GM12878 (cell line): ENCODE results near the gene HSD3B2. TPM values are rescaled to one million over a fixed set of nuclear protein-coding genes. Genes with fewer than 3 reads are reported as not detected.

Experiments used
- ATAC-seq: fragments of 200-7000 bp; cut with Tn5 transposase; 3 replicates; pipeline ENCODE4 v1.9.1; 2020; ENCODE audit warnings: mild to moderate bottlenecking, moderate library complexity
- BruUV-seq: library from RNA; stranded (reverse); fragments of 400-500 nt; replicated peaks from 2 replicates; lab custom pipeline; 2021; lab: Mats Ljungman, UMichigan
- CTCF ChIA-PET: fragments of 300-600 bp; sonication (Branson Sonifier 250); formaldehyde crosslinking; extraction: SDS; loops from one replicate; lab custom pipeline; 2021; ENCODE audit warnings: inconsistent platforms; lab: Yijun Ruan, JAX
- POLR2A ChIA-PET: fragments of 350-600 bp; formaldehyde crosslinking; extraction: SDS; loops from one replicate; lab custom pipeline; 2021; ENCODE audit warnings: inconsistent platforms; lab: Charles Lee
- RAD21 ChIA-PET: fragments of 300-600 bp; sonication (Branson Sonifier 250); formaldehyde crosslinking; loops from one replicate; lab custom pipeline; 2023; ENCODE audit warnings: antibody characterized with exemption; ENCODE audit not compliant: unreplicated experiment; lab: Charles Lee
- SMC1A ChIA-PET: fragments of 300-600 bp; sonication (Branson Sonifier 250); formaldehyde crosslinking; loops from one replicate; lab custom pipeline; 2023; ENCODE audit not compliant: unreplicated experiment, uncharacterized antibody; lab: Charles Lee
- DNase-seq: peaks from one replicate; pipeline ENCODE4 v3.0.0-alpha.2; 2011; ENCODE audit warnings: low read depth, low spot score
- FAIRE-seq: peaks from 3 replicates; lab custom pipeline; 2011; peaks lifted over from hg19 to GRCh38; lab: Jason Lieb, UNC
- H2AFZ ChIP-seq: 2 replicates; pipeline ENCODE4 v1.6.0; 2011; ENCODE audit warnings: low read depth, low read length, control low read depth; ENCODE audit not compliant: control insufficient read depth
- H3K27ac ChIP-seq: 2 replicates; pipeline ENCODE4 v1.5.1; 2011; ENCODE audit warnings: control low read depth; ENCODE audit not compliant: control insufficient read depth, insufficient read depth
- H3K27me3 ChIP-seq, 2 experiments: replicated peaks in 1 of 2; 2 replicates each; pipeline versions ENCODE4 v1.6.0 to v1.6.1; 2011; ENCODE audit warnings: low read length in 1 of 2; ENCODE audit not compliant: control insufficient read depth in 2 of 2, insufficient read depth in 2 of 2
- H3K36me3 ChIP-seq, 2 experiments: 2 replicates each; pipeline ENCODE4 v1.5.1; 2011; ENCODE audit warnings: low read length in 1 of 2; ENCODE audit not compliant: control insufficient read depth in 2 of 2, insufficient read depth in 2 of 2
- H3K4me1 ChIP-seq: 2 replicates; pipeline ENCODE4 v1.6.1; 2011; ENCODE audit warnings: mild to moderate bottlenecking, low read length, moderate library complexity, mixed read lengths; ENCODE audit not compliant: control insufficient read depth, insufficient read depth
- H3K4me2 ChIP-seq: 2 replicates; pipeline ENCODE4 v1.6.0; 2011; ENCODE audit warnings: control low read depth; ENCODE audit not compliant: control insufficient read depth, insufficient read depth
- H3K4me3 ChIP-seq: fragments of 200-600 bp; sonication (generic); 2 replicates; pipeline ENCODE4 v1.5.1; 2016
- H3K79me2 ChIP-seq: 2 replicates; pipeline ENCODE4 v1.6.0; 2011; ENCODE audit warnings: low read length; ENCODE audit not compliant: control insufficient read depth, insufficient read depth
- H3K9ac ChIP-seq: 2 replicates; pipeline ENCODE4 v1.8.0; 2011; ENCODE audit warnings: low read length, control low read depth, mixed read lengths; ENCODE audit not compliant: control insufficient read depth, insufficient read depth
- H3K9me3 ChIP-seq: replicated peaks from 3 replicates; pipeline ENCODE4 v1.5.1; 2011; ENCODE audit warnings: mild to moderate bottlenecking, low read length; ENCODE audit not compliant: control insufficient read depth, insufficient read depth
- H4K20me1 ChIP-seq: 2 replicates; pipeline ENCODE4 v1.6.0; 2011; ENCODE audit not compliant: control insufficient read depth, insufficient read depth
- EZH2 ChIP-seq: IDR thresholded peaks from 2 replicates; pipeline ENCODE4 v1.6.1; 2012; ENCODE audit warnings: low read depth, mild to moderate bottlenecking, control low read depth, inconsistent platforms, low read length, borderline replicate concordance; ENCODE audit not compliant: control insufficient read depth
- GABPA ChIP-seq: IDR thresholded peaks from 2 replicates; pipeline ENCODE4 v1.6.1; 2014; ENCODE audit warnings: antibody characterized with exemption, low read depth, mild to moderate bottlenecking, inconsistent platforms
- GATAD2B ChIP-seq: fragments of 450-650 bp; conservative IDR thresholded peaks from 2 replicates; pipeline ENCODE4 v1.6.1; 2017; ENCODE audit warnings: low read depth, mild to moderate bottlenecking, moderate library complexity
- KLF5 ChIP-seq: fragments of 450-650 bp; IDR thresholded peaks from 2 replicates; pipeline ENCODE4 v1.6.1; 2014; ENCODE audit warnings: mild to moderate bottlenecking; ENCODE audit not compliant: partially characterized antibody
- MEF2A ChIP-seq: IDR thresholded peaks from 2 replicates; pipeline ENCODE4 v1.6.1; 2011; ENCODE audit warnings: low read depth, mild to moderate bottlenecking, low read length, moderate library complexity; ENCODE audit not compliant: insufficient read depth
- MEF2B ChIP-seq: fragments of 450-650 bp; IDR thresholded peaks from 2 replicates; pipeline ENCODE4 v1.6.1; 2018; ENCODE audit warnings: mild to moderate bottlenecking, moderate library complexity; ENCODE audit not compliant: partially characterized antibody, poor library complexity, severe bottlenecking
- PML ChIP-seq: IDR thresholded peaks from 2 replicates; pipeline ENCODE4 v1.6.1; 2012; ENCODE audit warnings: low read length, inconsistent platforms
- RELA ChIP-seq: fragments of 450-650 bp; IDR thresholded peaks from 2 replicates; pipeline ENCODE4 v1.8.0; 2014; ENCODE audit warnings: borderline replicate concordance; ENCODE audit not compliant: partially characterized antibody
- RUNX3 ChIP-seq: IDR thresholded peaks from 2 replicates; pipeline ENCODE4 v1.6.1; 2012; ENCODE audit warnings: low read length, inconsistent platforms
- SIN3A ChIP-seq: IDR thresholded peaks from 2 replicates; pipeline ENCODE4 v1.6.1; 2012; ENCODE audit warnings: low read depth, low read length, improper control_type of control experiment
- SMAD5 ChIP-seq: IDR thresholded peaks from 2 replicates; pipeline ENCODE4 v1.6.1; 2016; ENCODE audit warnings: antibody characterized with exemption, low read depth
- SPI1 ChIP-seq: IDR thresholded peaks from 2 replicates; pipeline ENCODE4 v1.6.1; 2011; ENCODE audit warnings: low read depth, mild to moderate bottlenecking, low read length, moderate library complexity, borderline replicate concordance; ENCODE audit not compliant: insufficient read depth
- SREBF1 ChIP-seq: IDR thresholded peaks from 2 replicates; pipeline ENCODE4 v1.6.1; 2012; ENCODE audit warnings: mild to moderate bottlenecking, low read length
- TBL1XR1 ChIP-seq: IDR thresholded peaks from 2 replicates; pipeline ENCODE4 v1.6.1; 2012; ENCODE audit warnings: low read depth, low read length, improper control_type of control experiment
- ZNF622 ChIP-seq: fragments of 450-650 bp; IDR thresholded peaks from 2 replicates; pipeline ENCODE4 v1.6.1; 2017; ENCODE audit warnings: mild to moderate bottlenecking, inconsistent platforms
- WGBS: methylation state at CpG from one replicate; pipeline ENCODE4 v1.1.6; 2016; ENCODE audit warnings: low lambda C conversion rate; ENCODE audit not compliant: insufficient replicate concordance, insufficient coverage; ENCODE audit errors: missing lambda C conversion rate; 5-methylcytosine and 5-hydroxymethylcytosine counted together
- in situ Hi-C: fragments of 300-500 bp; cut with MboI; formaldehyde crosslinking; loops from 9 replicates; pipeline ENCODE4 v1.14.3; 2018; ENCODE audit warnings: mixed read lengths
- intact Hi-C: fragments of 100-400 bp; cut with micrococcal nuclease; formaldehyde crosslinking; loops from one replicate; pipeline ENCODE4 v1.14.2; 2022; ENCODE audit not compliant: unreplicated experiment
- polyA plus RNA-seq, 11 experiments: library from polyadenylated mRNA; depleted of rRNA in 4 of 11; unstranded in 6 of 11; stranded (reverse) in 5 of 11; fragments of >200 nt; fragmentation: Nextera tagmentation in 4 of 11; fragmentation: Illumina TruSeq in 1 of 11; extraction: Ambion mirVana in 4 of 11; extraction: Trizol in 1 of 11; gene quantifications; 1 replicate in 1 of 11; 2 replicates in 10 of 11; pipeline versions ENCODE4 v1.2.1 to v1.2.3, GENCODE V29; 2011 to 2016; ENCODE audit warnings: inconsistent platforms in 2 of 11, missing spikeins in 2 of 11, low read depth in 1 of 11
- total RNA-seq, 4 experiments: library from RNA; depleted of rRNA in 3 of 4; stranded (reverse); fragments of >200 nt in 3 of 4; fragmentation: Illumina TruSeq in 1 of 4; extraction: Trizol in 1 of 4; gene quantifications; 2 replicates each; pipeline versions ENCODE4 v1.2.1 to v1.2.3, GENCODE V29; 2013 to 2021

Gene HSD3B2
- total and polyA plus RNA-seq, 10 of the 15 experiments (the other 5 are each of a cell fraction or from before 2014, with no cell fraction given) = 0.56 TPM; not detected in 9

DNA sequence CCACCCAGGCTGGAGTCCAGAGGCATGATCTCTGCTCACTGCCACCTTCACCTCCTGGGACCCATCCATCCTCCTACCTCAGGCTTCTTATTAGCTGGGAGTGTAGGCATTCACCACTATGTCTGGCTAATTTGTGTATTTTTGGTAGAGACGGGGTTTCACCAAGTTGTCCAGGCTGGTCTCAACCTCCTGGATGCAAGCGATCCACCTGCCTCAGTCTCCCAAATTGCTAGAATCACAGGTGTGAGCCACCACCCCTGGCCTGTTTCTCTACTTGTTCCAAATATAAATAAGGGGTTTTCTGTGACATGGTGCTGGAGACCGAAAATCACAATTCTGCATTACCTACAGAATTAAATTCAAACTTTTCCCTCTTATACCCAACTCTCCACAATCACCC, 55.4 kb downstream of the HSD3B2 start:
- RAD21 ChIA-PET = no interaction called here

DNA sequence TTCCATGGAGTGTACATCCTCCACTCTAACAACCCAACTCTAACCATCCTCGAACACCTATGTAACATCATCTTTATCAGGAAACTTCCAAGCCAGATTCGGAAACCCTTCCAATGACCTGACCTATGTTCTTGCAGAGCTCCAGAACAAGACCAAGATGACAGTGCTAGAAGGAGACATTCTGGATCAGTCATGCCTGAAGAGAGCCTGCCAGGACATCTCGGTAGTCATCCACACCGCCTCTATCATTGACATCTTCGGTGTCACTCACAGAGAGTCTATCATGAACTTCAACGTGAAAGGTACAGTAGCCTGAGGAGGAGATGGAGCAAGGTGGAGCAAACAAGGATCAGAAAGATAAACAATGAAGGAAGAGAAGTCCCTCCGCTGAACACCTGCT, 56.0 kb downstream of the HSD3B2 start:
- Histone ChIP-seq H3K4me3 (no peak overlapping the region), H3K27ac (no peak overlapping the region), H3K4me1 (no peaks in the 10 kb centered on the region), H3K36me3 (no peaks in the 10 kb centered on the region), H3K9me3 (no peaks in the 10 kb centered on the region), H3K4me2 (no peak overlapping the region), H3K9ac (no peak overlapping the region), H3K79me2 (no peaks in the 10 kb centered on the region), H3K27me3 (no peaks in the 10 kb centered on the region), H4K20me1 (no peaks in the 10 kb centered on the region; the same call in 1 of the 2 replicates), H2AFZ (no peak overlapping the region)
- intact Hi-C loops = loop anchor here (5.0 to 10.0 kb wide), 2 partner anchors 96 to 184 kb away; no protein-coding TSS in a partner anchor
- BruUV-seq = no TSS peak
- TF ChIP-seq SMAD5 (no peak), TBL1XR1 (no peak), EZH2 (no peak), SPI1 (no peak)
- 32% methylated on average over 7 of the region's 7 CpGs for WGBS
- no peak for ATAC-seq
- ChIA-PET SMC1A (no interaction called here), CTCF (no interaction called here), POLR2A (no interaction called here), RAD21 (no interaction called here)
- in situ Hi-C loops = no loop called here
- no peak for DNase-seq
- FAIRE-seq = no peak

More for the DNA sequence above, 55.4 kb downstream of the HSD3B2 start:
- WGBS = 19% methylated on average over 3 of the region's 3 CpGs
- H3K79me2 ChIP-seq = no peaks in the 10 kb centered on the region
- ChIA-PET SMC1A (no interaction called here), POLR2A (no interaction called here), CTCF (no interaction called here)
- H3K9me3 ChIP-seq = no peaks in the 10 kb centered on the region
- no peak overlapping the region for H3K4me2 ChIP-seq
- in situ Hi-C loops = no loop called here
- ATAC-seq = no peak
- no peak for DNase-seq
- no peaks in the 10 kb centered on the region for H3K27me3 ChIP-seq
- TF ChIP-seq GABPA (no peak), RUNX3 (no peak), PML (no peak), RELA (no peak), MEF2A (no peak), GATAD2B (no peak), SREBF1 (no peak), MEF2B (no peak), ZNF622 (no peak), KLF5 (no peak), SIN3A (no peak), SMAD5 (no peak)
- H3K4me3 ChIP-seq = no peak overlapping the region
- H3K27ac ChIP-seq = no peak overlapping the region
- no peaks in the 10 kb centered on the region for H3K4me1 ChIP-seq
- no TSS peak for BruUV-seq
- no peak overlapping the region for H2AFZ ChIP-seq
- H3K9ac ChIP-seq = no peak overlapping the region
- no peaks in the 10 kb centered on the region for H3K36me3 ChIP-seq
- intact Hi-C loops = loop anchor here (5.0 to 10.0 kb wide), 2 partner anchors 96 to 183 kb away; no protein-coding TSS in a partner anchor
- no peaks in the 10 kb centered on the region for H4K20me1 ChIP-seq
- no peak for FAIRE-seq
